Stimulated activated CD8-positive, alpha-beta memory T cell treated with anti-CD3 and anti-CD28 coated beads, Interleukin-4, amount 100 ng/mL, for 1 hour (primary cell): ENCODE results near the gene POLR2M.

Experiments
- DNase-seq, 2 donors: peaks; one replicate each; pipeline ENCODE4 v3.0.0-alpha.2; 2020; ENCODE audit warnings: low read depth in 2 of 2, low spot score in 1 of 2

The POLR2M gene

DNA sequence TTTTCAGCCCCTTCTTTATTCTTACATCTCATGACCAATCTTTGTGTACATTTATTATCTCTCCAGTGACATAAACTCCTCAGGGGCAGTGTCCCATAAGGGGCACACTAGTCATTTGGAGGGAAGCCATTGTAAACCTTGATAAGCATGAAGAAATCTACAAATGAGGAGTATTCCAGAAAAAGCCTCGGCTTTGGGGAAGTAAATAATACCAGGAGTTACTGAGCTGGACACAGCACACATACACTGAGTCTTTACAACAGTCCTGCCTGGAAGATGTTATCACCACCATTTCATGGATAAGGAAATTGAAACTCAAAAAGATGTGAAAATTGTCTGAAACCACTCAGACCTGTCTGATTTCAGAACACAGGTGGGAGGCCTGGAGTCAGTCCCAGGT, 15.4 kb upstream of the POLR2M start:
- no peak for DNase-seq

DNA sequence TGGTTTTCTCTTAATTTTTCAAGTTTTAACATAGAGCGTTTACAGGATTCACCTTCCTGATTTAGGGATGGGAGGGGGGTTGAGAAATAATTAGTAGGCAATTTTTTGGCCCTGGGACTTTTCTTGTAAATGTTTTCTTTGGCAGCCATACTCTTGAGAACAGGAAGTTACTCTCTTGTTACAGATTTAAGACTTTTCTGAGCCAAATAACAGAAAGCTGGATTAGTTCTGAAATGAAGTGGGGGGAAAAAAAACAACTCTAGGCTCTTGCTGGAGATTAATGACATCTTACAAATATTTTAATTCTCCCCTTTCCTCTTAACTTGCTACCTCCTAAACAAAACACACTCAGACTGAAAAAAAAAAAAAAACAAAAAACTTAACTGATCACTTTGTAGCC, 13.8 kb upstream of the POLR2M start:
- DNase-seq = no peak

DNA sequence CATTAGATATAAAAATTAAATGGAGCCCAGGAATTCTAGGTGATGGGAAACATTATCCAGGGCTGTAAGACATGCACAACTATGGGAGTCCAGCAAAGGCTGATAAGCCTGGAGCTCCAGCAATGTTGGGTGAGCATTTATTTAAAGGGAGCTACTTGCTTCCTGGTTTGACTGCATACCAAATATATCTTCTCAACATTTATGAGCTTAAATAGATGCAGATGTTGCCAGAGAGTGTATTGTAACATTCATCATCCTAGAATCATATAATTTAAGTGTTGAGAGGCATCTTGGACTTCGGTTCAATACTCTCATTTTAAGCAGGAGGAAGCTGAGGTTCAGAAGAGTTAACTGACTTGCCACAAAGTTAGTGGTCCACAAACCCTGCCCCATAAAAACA, 12.2 kb upstream of the POLR2M start:
- no peak for DNase-seq

DNA sequence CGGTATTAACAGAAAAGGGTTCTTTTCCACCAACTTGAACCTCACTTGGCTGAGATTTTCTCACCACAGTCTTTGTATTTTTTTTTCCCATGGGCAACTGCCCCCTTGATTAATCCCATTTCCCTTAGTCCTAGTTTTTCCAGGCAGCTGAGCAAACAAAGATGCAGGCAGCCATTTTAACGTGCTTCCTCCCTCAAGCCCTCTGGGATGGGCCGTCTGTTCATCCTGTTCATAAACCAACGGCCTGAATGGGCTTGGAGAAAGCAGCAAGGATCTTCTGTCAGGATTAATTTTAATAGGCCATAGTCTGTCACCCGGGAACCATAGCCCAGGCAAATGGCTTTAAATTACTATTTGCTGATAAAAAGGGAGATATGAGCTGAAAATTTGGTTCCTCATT, 10.4 kb upstream of the POLR2M start:
- DNase-seq = no peak

DNA sequence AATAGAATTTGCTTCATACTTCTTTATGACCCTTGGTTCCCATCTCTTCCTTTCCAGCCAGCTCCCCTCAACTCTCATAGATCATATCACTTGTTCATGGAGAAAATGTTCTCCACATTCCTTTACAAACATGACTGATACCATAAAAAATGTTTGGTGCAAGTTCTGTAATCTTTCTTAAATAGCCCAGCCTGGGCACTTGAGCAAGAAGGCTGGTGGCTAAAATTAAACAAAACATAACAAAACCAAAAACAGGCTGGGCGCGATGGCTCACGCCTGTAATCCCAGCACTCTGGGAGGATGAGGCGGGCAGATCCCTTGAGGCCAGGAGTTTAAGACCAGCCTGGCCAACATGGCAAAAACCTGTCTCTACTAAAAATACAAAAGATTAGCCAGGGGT, 8.9 kb upstream of the POLR2M start:
- no peak for DNase-seq

DNA sequence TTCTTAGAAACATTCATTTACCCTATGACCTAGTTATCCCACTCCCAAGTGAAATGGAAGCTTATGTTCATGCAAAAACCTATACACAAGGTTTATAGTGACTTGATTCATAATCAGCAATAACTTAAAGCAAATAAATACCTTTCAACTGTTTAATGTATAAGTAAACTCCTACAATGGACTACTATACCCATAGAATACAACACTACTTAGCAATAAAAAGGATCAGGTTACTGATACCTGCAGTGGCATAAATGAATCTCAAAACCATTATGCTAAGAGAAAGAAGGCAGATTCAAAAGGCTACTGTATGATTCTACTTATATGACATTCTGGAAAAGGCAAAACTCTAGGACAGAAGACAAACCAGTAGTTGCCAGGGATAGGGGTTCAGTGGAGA, 8.3 kb upstream of the POLR2M start:
- no peak for DNase-seq

DNA sequence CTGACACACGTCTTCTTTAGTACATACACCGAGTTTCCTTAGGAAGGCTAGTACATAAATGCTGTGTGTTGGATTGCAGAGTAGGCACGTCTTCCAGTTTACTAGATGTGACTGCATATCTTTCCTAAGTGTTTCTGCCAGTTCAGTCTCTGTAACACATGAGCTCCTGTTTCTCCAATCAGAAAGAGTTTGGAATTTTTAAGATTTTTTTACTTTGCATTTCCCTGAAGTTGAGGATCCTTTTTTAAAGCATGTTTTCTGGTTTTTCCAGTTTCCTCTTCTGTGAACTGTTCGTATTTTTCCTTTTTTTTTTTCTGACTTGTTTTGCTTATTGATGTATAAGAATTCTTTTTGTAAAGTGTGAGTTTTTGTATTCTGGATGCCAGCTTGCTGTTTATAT, 7.5 kb upstream of the POLR2M start:
- no peak for DNase-seq

DNA sequence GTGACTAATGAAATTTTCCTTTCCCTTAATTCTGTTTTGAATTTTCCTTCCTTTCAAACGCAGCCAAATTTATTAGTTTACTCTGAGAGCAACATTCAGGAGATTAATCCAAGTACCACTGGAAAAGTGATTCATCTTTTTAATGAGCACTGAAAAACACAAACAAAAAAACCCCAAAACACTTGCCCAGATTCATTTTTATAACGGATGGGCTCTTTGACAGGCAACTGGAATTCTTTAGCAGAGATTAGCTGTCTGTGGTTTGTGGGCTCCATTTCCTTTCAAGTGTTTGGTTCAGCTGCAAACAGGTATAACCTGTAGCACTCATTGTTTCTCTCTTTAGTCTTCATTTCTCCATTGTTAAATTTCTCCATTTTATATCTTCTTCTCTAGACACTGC, 3.1 kb upstream of the POLR2M start:
- no peak for DNase-seq

DNA sequence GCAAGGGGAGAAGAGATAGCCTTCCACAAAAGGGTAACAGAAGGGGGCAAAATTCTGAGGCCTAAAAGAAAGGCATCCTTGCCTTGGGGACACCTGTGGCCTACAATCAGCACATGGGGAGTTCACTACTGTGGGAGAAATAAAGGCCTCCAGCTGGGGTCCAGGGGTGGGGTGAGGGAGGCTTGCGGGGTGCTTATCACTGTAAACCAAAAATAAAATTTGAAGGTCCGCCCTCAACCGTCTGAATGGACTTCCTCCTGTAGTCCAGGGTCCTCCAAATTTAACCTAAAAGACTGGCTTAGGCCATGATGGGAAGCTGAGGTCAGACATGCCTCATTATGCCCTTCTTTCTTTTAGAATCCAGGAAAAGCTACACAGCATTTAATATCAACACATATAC, 2.1 kb upstream of the POLR2M start:
- DNase-seq = no peak

DNA sequence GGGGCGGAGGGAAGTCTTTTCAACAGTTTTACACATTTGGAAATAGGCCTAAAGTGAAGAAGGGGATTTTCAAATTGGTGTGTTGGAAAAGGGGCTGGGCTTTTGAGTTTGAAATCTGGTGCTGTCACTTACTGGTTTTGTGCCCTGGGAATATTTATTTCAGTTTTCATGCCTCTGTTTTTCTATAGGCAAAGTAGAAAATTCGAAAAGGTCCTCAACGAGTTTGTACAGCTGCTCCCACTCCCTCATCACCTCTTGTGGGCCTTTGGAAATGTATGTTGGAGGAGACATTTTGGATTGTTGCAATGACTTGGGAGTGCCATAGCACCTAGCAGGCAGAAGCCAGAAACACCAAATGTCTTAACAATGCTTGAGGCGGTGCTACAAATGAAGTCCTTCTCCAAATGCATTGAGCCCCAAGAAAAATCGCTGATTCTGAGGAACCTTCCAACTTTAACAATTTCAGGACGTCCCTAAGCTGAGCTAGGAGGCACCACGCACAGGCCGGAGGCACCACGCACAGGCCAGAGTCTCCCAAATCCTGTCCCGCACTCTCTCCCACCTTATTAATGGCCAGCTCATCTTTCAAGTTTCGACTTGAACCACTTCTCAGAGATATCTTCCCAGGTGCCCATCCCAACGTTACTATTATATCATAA, 639 bp upstream of the POLR2M start:
- no peak for DNase-seq

DNA sequence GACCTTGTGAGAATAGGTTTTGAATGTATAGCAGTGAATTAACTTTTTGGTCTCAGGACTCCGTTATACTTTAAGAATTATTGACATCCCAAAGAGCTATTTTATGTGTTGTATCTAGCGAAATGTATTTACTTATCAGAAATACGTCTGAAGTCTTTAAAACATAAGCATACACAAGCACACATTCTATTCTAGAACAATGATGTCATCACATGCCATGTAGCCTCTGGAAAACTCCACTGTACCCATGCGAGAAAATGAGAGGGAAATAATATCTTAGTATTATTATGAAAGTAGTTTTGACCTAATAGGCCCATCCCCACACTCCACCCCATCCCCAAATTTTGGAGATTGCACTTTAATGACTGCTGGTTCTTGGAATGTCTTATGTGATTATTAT, 1.5 kb downstream of the POLR2M start:
- DNase-seq = no peak

DNA sequence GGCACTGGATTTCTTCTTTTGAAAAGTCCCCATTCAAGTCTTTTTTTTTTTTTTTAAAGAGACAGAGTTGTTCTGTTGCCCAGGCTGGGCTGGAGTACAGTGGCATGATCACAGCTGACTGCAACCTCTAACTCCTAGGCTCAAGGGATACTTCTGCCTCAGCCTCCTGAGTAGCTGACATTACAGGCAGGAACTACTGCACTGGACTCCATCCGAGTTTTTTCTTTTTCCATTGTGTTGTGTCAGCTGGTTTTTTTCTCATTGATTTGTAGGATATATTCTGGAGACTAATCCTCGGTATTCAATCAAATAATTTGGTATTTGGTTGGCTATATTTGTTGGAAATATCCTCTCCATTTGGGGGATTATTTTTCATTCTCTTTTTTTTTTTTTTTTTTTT, 11.8 kb downstream of the POLR2M start:
- no peak for DNase-seq

DNA sequence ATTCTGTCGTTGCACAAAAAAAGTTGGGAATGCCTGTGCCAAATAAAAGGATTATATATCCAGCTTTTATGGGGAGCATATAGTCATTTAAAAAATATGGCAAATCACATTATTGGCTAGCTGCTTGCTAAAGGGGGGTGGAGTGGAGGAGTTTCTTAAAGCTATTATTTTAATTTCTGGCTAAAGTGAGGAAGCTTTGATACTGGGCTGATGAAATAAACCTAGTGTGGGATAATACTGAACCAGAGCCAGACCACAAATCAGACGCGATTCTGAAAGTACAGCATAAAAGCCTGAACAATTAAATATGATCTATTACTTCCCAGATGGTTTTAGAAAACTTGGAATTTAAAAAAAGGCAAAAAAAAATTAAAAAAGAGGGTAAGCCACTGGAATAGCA, 14.4 kb downstream of the POLR2M start:
- DNase-seq = no peak

DNA sequence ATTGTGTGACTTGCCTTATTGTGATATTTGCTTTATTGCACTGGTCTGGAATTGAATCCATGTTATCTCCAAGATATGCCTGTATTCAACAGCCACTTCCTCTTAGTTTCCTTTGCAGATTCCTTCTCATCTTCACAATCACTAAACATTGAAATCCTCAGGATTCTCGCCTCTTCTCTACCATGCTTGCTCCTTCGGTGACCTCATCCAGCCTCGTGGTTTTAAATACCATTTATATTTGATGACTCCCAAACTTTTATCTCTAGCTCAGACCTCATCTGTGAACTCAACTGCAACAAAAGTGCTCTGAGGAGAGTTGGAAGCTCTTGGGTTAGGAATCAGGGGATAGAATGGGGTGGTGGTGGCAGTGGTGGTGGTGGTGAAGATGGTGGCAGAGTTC, 19.9 kb downstream of the POLR2M start:
- DNase-seq = no peak

DNA sequence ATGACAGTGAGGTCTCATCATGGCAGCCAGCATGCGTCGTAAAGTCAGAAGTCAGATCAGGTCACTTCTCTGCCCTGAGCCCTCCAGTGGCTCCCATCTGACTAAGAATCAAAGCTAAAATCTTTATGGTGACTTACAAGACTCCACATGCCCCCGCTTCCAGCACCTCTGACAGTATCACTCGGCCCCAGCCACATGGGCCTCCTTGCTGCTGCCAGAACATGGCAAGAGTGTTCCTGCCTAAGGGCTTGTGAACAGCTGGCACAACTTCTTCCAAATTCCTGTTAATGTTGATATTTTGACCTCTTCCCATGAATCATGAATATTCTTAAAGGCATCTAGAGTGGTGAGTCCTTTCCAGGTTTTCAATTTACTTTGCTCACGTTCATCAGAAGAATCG, 20.5 kb downstream of the POLR2M start:
- DNase-seq = no peak

DNA sequence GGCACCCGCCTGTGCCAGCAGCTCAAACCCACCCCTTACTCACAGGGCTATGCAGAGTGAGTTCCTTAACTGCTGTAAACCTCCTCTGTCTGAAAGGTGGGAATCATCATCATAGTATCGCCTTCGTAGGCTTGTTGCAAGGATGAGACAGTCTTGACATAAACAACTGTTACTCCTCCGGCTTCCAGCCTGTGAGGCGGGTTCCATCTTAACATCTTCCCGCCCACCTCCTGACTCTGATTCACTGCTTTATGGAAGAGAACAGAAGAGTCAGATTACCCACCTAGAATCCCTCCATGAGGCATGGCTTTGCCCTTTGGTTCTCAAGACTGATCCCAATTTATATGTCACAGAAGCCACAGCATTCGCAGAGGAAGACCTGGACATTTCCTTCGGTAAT, 21.9 kb downstream of the POLR2M start:
- DNase-seq = no peak

DNA sequence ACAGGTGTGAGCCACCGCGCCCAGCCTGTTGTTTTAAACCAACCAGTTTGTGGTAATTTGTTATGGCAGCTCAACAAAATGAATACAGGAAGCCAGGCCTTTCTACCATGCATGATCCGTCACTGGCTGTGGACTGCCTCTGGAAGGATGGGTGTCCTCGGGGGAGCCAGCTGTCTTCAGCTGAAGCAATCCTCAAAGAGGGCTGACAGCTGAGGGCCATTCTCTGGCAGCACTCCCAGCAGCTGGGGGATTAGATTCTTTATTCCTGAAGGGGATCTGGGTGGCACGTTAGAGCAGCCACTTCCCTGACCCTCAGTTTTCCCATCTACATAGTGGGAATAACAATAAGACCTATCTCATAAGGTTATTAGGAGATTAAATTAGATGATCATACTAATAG, 24.4 kb downstream of the POLR2M start:
- no peak for DNase-seq

DNA sequence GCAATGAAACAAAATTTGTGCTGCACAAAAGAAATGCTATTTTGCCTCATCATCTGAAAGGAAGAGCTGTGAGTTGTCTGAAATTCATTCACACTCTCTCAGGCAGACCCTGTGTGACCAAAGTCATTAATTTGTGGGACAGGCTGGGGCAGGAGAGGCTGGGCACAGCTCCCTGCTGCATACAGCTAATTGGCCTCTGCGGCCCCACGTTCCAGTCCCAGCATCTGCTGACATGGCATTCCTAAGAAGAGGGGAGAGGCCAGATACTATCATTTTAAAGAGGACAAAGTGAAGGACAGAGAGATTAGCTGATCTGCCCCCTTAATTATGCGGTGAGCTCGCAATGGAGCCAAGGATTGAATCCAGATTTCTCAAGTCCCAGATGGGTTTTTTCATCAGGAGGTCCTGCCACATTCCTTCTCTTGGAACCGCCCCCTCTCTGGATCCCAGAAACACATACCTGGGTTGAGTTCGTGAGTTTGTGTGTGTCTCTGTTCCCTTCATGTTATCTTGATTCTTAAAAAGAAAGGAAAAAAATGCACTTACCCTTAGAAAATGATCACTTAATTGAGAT, 25.1 kb downstream of the POLR2M start:
- no peak for DNase-seq

DNA sequence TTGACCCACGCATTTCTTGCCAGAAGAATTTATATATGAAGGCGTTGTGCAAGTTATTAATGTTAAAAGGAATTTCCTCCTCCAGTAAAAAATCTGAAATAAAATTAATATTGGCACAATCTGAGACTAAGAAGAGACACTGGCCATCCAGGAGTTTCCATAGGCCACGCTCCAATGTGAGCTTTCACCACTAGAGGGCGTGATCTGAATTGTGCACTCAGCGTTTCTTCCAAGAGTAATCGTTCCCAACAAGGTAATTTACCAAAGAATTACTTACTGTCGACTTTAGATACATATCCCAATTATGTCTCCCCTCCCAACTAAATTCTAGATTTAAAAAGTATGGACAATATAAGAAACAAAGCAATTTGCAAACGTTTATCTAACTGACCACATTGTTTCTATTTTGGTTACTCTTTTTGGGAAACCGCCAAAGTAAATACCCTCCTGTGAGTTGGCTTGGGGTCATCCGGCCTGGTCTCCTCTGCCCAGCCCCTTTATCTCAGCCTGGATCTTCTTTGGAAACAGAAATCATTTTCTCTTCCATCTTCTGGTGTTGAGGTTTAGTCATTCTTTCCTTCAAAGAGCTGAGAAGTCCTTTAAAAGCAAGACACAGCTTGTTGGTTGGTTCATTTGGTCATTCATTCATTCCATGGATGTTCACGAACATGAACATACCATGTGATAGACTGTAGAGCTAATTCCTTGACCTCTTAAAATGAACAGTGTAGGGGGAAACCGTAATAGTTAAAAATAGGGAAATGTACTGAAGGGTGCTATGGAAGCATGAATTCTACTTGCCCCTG, 26.2 kb downstream of the POLR2M start:
- DNase-seq = no peak

DNA sequence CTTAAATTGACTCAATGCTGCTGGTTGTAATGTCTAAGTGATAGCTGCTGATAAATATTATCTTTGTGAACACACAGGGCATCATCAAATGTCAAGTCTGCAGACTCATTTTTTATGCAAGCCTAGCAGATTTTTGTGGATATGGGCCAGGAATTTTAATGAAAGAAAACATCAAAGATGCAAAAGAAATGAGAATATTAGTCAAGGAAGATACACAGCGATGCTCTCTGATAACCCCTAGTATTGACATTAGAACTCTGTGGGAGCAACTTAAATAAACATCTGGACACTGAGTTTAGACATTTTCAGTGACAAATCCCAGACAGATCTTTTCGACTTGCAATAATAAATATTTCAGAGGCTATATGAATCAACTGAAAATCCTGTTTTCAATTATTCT, 28.3 kb downstream of the POLR2M start:
- DNase-seq = no peak

DNA sequence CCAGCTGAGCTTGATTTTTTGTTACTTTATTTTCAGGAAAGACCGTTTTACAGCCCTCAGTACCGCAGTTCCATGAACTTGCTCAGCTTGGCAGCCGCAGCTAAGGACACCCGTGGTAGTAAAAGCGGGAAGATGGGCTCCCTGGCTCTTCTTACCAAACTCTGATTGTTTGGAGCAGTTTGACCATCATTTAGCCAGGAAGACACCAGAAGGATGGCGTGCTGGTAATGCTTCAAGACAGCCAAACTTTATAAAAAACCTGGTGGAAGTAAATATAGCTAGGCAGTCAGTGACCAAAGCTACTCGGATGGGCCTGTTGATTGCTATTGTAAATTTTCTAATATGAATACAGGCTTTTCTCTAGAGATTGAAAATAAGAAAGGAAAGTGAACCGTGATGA, 28.9 kb downstream of the POLR2M start:
- DNase-seq = no peak

DNA sequence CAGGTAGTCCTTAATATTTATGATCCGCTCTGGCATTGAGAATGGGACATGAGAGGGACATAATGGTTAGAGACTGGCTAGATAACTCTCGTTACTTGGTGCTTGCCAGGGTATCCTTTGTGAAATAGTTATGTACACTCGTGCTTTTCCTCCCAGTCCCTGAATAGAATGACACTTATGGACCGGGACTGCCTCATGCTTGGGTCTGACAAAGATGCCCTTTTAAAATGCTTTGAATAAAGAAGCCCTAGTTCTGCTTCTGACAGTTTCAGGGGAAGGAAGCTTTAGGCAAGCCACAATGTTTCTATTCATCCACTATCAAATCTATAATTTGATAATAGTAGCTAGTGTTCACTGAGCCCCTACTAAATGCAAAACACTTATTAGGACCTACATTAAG, 29.4 kb downstream of the POLR2M start:
- no peak for DNase-seq

DNA sequence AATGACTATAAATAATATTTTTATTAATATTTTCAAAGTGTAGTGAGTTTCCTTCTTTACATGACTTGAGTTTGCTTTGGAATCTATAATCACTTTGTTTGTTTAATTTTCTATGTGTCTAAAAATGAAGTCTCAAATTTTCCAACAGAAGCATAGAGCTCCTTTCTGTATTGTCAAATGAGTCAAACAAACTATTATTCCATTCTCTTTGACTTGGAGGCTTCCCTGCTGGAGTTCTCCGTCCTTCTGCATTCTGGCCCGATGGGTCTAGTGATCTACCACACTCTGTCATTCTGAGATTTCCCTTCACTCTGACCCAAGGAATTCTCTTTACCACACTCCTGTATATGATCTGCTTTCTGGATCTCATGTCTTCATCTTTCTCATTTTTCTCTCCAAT, 30.1 kb downstream of the POLR2M start:
- DNase-seq = no peak
